Breast epithelium (tissue), 4 donors: ENCODE measurements around the gene SWSAP1. TPM values are rescaled to one million over a fixed set of nuclear protein-coding genes. Genes with fewer than 3 reads are reported as not detected.

Experiments
- DNase-seq, 2 donors: peaks; one replicate each; pipeline ENCODE4 v3.0.0-alpha.2; 2019; ENCODE audit warnings: low spot score in 2 of 2
- H3K27ac ChIP-seq, 2 donors: fragments of 200-600 bp; sonication (generic) in 1 of 2; one replicate each; pipeline ENCODE4 v1.5.1; 2016 to 2019; ENCODE audit warnings: mild to moderate bottlenecking in 1 of 2
- H3K27me3 ChIP-seq, 2 donors: fragments of 200-600 bp; sonication (generic) in 1 of 2; one replicate each; pipeline versions ENCODE4 v1.5.1 to v1.6.0; 2017 to 2019; ENCODE audit warnings: control low read depth in 1 of 2, mild to moderate bottlenecking in 1 of 2
- H3K36me3 ChIP-seq: fragments of 200-600 bp; one replicate; pipeline ENCODE4 v1.5.1; 2019
- H3K4me1 ChIP-seq, 2 donors: fragments of 200-600 bp; sonication (generic); one replicate each; pipeline ENCODE4 v1.5.1; 2016 to 2019; ENCODE audit warnings: control low read depth in 1 of 2
- H3K4me3 ChIP-seq, 3 donors: fragments of 200-600 bp; sonication (generic); 1 replicate in 2 of 3; 2 replicates in 1 of 3; pipeline ENCODE4 v1.5.1; 2016 to 2019; ENCODE audit warnings: mild to moderate bottlenecking in 3 of 3, moderate library complexity in 2 of 3
- H3K9me3 ChIP-seq, 2 donors: fragments of 200-600 bp; sonication (generic) in 1 of 2; one replicate each; pipeline ENCODE4 v1.5.1; 2016 to 2019; ENCODE audit warnings: control low read depth in 1 of 2
- CTCF ChIP-seq, 3 donors: fragments of 450-650 bp; IDR thresholded peaks; one replicate each; pipeline ENCODE4 v1.5.1; 2016 to 2017; ENCODE audit warnings: antibody characterized with exemption in 3 of 3, mild to moderate bottlenecking in 3 of 3, moderate library complexity in 3 of 3
- POLR2A ChIP-seq: fragments of 450-650 bp; IDR thresholded peaks from one replicate; pipeline ENCODE4 v1.6.1; 2016; ENCODE audit warnings: antibody characterized with exemption, mild to moderate bottlenecking, moderate library complexity
- POLR2AphosphoS5 ChIP-seq, 3 donors: sonication (generic); formaldehyde crosslinking; IDR thresholded peaks; one replicate each; pipeline ENCODE4 v1.6.1; 2017; ENCODE audit warnings: antibody characterized with exemption in 3 of 3
- intact Hi-C: fragments of 100-400 bp; cut with DNase I; formaldehyde crosslinking; loops from one replicate; pipeline ENCODE4 v1.15.1; 2023; ENCODE audit warnings: low total_unique reads
- total RNA-seq, 3 donors: library from RNA; depleted of rRNA; stranded (reverse); fragments of >200 nt; gene quantifications; one replicate each; pipeline ENCODE4 v1.1.0, GENCODE V29; 2016

SWSAP1 gene
- total RNA-seq, 3 donors from 2014 or later, result 1.1 to 2.6 (median 2.2) TPM

GRCh38 chr19:11423791-11424181 lies 49.3 kb downstream of the SWSAP1 start:
- no peaks in the 10 kb centered on the region for H3K4me1 ChIP-seq

More at GRCh38 chr19:11423791-11424181, 49.3 kb downstream of the SWSAP1 start:
- H3K36me3 ChIP-seq, result no peaks in the 10 kb centered on the region
- H3K27me3 ChIP-seq, result peaks cover 4 to 19% of the 10 kb centered on the region in 2 donors
- intact Hi-C loops, result loop anchor here (5.0 kb wide), 1 partner anchor 1579 kb away; no protein-coding TSS in a partner anchor
- TF ChIP-seq POLR2A (no peak), CTCF (IDR thresholded peaks at IDR 0.05) (no peak), POLR2AphosphoS5 (IDR thresholded peaks at IDR 0.05) (no peak)
- no peak overlapping the region for H3K27ac ChIP-seq
- H3K9me3 ChIP-seq, result no peaks in the 10 kb centered on the region
- no peak for DNase-seq
- H3K4me3 ChIP-seq, result no peak overlapping the region

Other genes with a start within 250 kb of the SWSAP1 start
- gene SPC24, start 218.9 kb upstream of the SWSAP1 start, total RNA-seq, result 1 to 10 TPM in 2 of 3 donors, under 1 TPM in 1; 0.66 to 4.8 (median 2.3) TPM
- 100 to 1,000 TPM; 142 to 477 (median 197) TPM for gene KANK2, start 177.1 kb upstream of the SWSAP1 start, total RNA-seq
- gene ANGPTL8, start 135.0 kb upstream of the SWSAP1 start, total RNA-seq, result 10 to 100 TPM in 1 of 3 donors, under 1 TPM in 1, not detected in 1; 0.44 to 17.9 TPM
- 10 to 100 TPM; 20.9 to 59.3 (median 49.6) TPM for gene DOCK6, start 112.1 kb upstream of the SWSAP1 start, total RNA-seq
- gene TSPAN16, start 78.5 kb upstream of the SWSAP1 start, total RNA-seq, result not detected
- gene RAB3D, start 35.0 kb upstream of the SWSAP1 start, total RNA-seq, result 10 to 100 TPM; 17.9 to 23.7 (median 22.6) TPM
- gene TMEM205, start 28.4 kb upstream of the SWSAP1 start, total RNA-seq, result 100 to 1,000 TPM; 216 to 286 (median 243) TPM
- 10 to 100 TPM in 2 of 3 donors, 1 to 10 TPM in 1; 8.6 to 30.2 (median 25.5) TPM for gene CCDC159, start 28.1 kb upstream of the SWSAP1 start, total RNA-seq
- gene PLPPR2, start 19.2 kb upstream of the SWSAP1 start, total RNA-seq, result 10 to 100 TPM in 2 of 3 donors, 1 to 10 TPM in 1; 7.7 to 19.0 (median 11.3) TPM
- gene EPOR, start 9.6 kb downstream of the SWSAP1 start, total RNA-seq, result 1 to 10 TPM; 2.9 to 6.2 (median 4.1) TPM
- 10 to 100 TPM in 1 of 3 donors, 1 to 10 TPM in 2; 3.7 to 18.4 (median 9.8) TPM for gene RGL3, start 44.6 kb downstream of the SWSAP1 start, total RNA-seq
- under 1 TPM in 2 of 3 donors, not detected in 1; 0.33 to 0.59 TPM for gene ODAD3, start 60.5 kb downstream of the SWSAP1 start, total RNA-seq
- gene PRKCSH, start 61.0 kb downstream of the SWSAP1 start, total RNA-seq, result 10 to 100 TPM; 69.5 to 95.9 (median 92.1) TPM
- not detected for gene ELAVL3, start 106.4 kb downstream of the SWSAP1 start, total RNA-seq
- gene ZNF653, start 131.2 kb downstream of the SWSAP1 start, total RNA-seq, result 10 to 100 TPM in 2 of 3 donors, 1 to 10 TPM in 1; 3.4 to 14.0 (median 10.8) TPM
- 10 to 100 TPM; 37.0 to 56.0 (median 53.6) TPM for gene ECSIT, start 154.5 kb downstream of the SWSAP1 start, total RNA-seq
- gene CNN1, start 164.2 kb downstream of the SWSAP1 start, total RNA-seq, result 100 to 1,000 TPM in 1 of 3 donors, 10 to 100 TPM in 1, 1 to 10 TPM in 1; 2.2 to 106 (median 74.3) TPM
- gene ELOF1, start 184.6 kb downstream of the SWSAP1 start, total RNA-seq, result 10 to 100 TPM; 31.7 to 38.0 (median 37.3) TPM
- gene ACP5, start 203.0 kb downstream of the SWSAP1 start, total RNA-seq, result 100 to 1,000 TPM in 1 of 3 donors, 10 to 100 TPM in 2; 33.4 to 101 (median 92.8) TPM
- 10 to 100 TPM in 2 of 3 donors, 1 to 10 TPM in 1; 8.5 to 35.4 (median 23.3) TPM for gene ZNF627, start 222.8 kb downstream of the SWSAP1 start, total RNA-seq